CD14-positive monocyte (primary cell): ENCODE measurements around the gene ALDH3A2. TPM values are rescaled to one million over a fixed set of nuclear protein-coding genes. Genes with fewer than 3 reads are reported as not detected.

Source experiments
- DNase-seq, 3 donors: peaks; one replicate each; pipeline ENCODE4 v3.0.0-alpha.2; 2011 to 2022
- H2AFZ ChIP-seq: 2 replicates; pipeline ENCODE4 v1.6.0; 2012; ENCODE audit warnings: mild to moderate bottlenecking, low read depth, low read length, inconsistent platforms; ENCODE audit not compliant: insufficient read depth, poor library complexity, severe bottlenecking
- H3K27ac ChIP-seq, 2 donors: 1 replicate in 1 of 2; 2 replicates in 1 of 2; pipeline ENCODE4 v1.5.1; 2012 to 2013; ENCODE audit warnings: low read length in 2 of 2, control low read depth in 1 of 2, inconsistent platforms in 1 of 2, low read depth in 1 of 2, mild to moderate bottlenecking in 1 of 2
- H3K27me3 ChIP-seq, 2 donors: one replicate each; pipeline versions ENCODE4 v1.6.0 to v1.6.1; 2011 to 2013; ENCODE audit warnings: low read length in 2 of 2; ENCODE audit not compliant: control insufficient read depth in 2 of 2, insufficient read depth in 2 of 2
- H3K36me3 ChIP-seq, 2 donors: replicated peaks in 1 of 2; 1 replicate in 1 of 2; 2 replicates in 1 of 2; pipeline versions ENCODE4 v1.5.1 to v1.6.1; 2012 to 2013; ENCODE audit warnings: low read length in 2 of 2, control low read depth in 1 of 2, inconsistent platforms in 1 of 2, mild to moderate bottlenecking in 1 of 2; ENCODE audit not compliant: insufficient read depth in 2 of 2, control insufficient read depth in 1 of 2
- H3K4me1 ChIP-seq, 2 donors: 1 replicate in 1 of 2; 2 replicates in 1 of 2; pipeline versions ENCODE4 v1.5.1 to v1.6.1; 2012 to 2013; ENCODE audit warnings: low read length in 2 of 2, control low read depth in 1 of 2, inconsistent platforms in 1 of 2, mild to moderate bottlenecking in 1 of 2, moderate library complexity in 1 of 2; ENCODE audit not compliant: insufficient read depth in 2 of 2, control insufficient read depth in 1 of 2
- H3K4me2 ChIP-seq: replicated peaks from 2 replicates; pipeline ENCODE3; 2012; ENCODE audit warnings: low read length, moderate library complexity, mild to moderate bottlenecking; ENCODE audit not compliant: poor library complexity, severe bottlenecking; ENCODE audit errors: extremely low read depth
- H3K4me3 ChIP-seq, 3 experiments: fragments of 200-600 bp in 1 of 3; sonication (generic) in 1 of 3; replicated peaks in 1 of 3; 1 replicate in 2 of 3; 2 replicates in 1 of 3; pipeline ENCODE4 v1.5.1; 2011 to 2013; ENCODE audit warnings: low read length in 3 of 3, mild to moderate bottlenecking in 3 of 3, control low read depth in 2 of 3, low read depth in 2 of 3, inconsistent platforms in 1 of 3, moderate library complexity in 1 of 3
- H3K79me2 ChIP-seq: 2 replicates; pipeline ENCODE4 v1.6.0; 2012; ENCODE audit warnings: mild to moderate bottlenecking, control low read depth, inconsistent platforms, low read length, moderate library complexity; ENCODE audit not compliant: insufficient read depth
- H3K9ac ChIP-seq: 2 replicates; pipeline ENCODE4 v1.6.0; 2017; ENCODE audit warnings: low read length, mild to moderate bottlenecking; ENCODE audit not compliant: insufficient read depth, poor library complexity, severe bottlenecking
- H3K9me3 ChIP-seq, 2 donors: replicated peaks in 1 of 2; 1 replicate in 1 of 2; 2 replicates in 1 of 2; pipeline versions ENCODE4 v1.5.1 to v1.6.1; 2012 to 2013; ENCODE audit warnings: low read length in 2 of 2, control low read depth in 1 of 2; ENCODE audit not compliant: control insufficient read depth in 1 of 2, insufficient read depth in 1 of 2
- H4K20me1 ChIP-seq: 2 replicates; pipeline ENCODE4 v1.6.0; 2012; ENCODE audit warnings: mild to moderate bottlenecking, low read length, control low read depth, moderate library complexity; ENCODE audit not compliant: insufficient read depth
- H3K27ac Mint-ChIP-seq, 7 donors: one replicate each; pipeline ENCODE4 v1.8.0; 2020; ENCODE audit warnings: mild to moderate bottlenecking in 7 of 7, mixed read lengths in 7 of 7, moderate library complexity in 6 of 7, inconsistent platforms in 2 of 7
- H3K27me3 Mint-ChIP-seq, 3 donors: one replicate each; pipeline ENCODE4 v1.8.0; 2021 to 2022; ENCODE audit warnings: low read depth in 3 of 3, mild to moderate bottlenecking in 3 of 3, mixed read lengths in 3 of 3, moderate library complexity in 3 of 3, inconsistent platforms in 1 of 3
- H3K36me3 Mint-ChIP-seq, 2 donors: one replicate each; pipeline ENCODE4 v1.8.0; 2020; ENCODE audit warnings: mixed read lengths in 2 of 2, inconsistent platforms in 1 of 2, mild to moderate bottlenecking in 1 of 2
- H3K4me1 Mint-ChIP-seq: one replicate; pipeline ENCODE4 v1.8.0; 2020; ENCODE audit warnings: mild to moderate bottlenecking, mixed read lengths
- H3K4me3 Mint-ChIP-seq, 2 donors: one replicate each; pipeline ENCODE4 v1.8.0; 2020; ENCODE audit warnings: mild to moderate bottlenecking in 2 of 2, mixed read lengths in 2 of 2, moderate library complexity in 1 of 2
- H3K9me3 Mint-ChIP-seq, 7 donors: one replicate each; pipeline ENCODE4 v1.8.0; 2020 to 2022; ENCODE audit warnings: mixed read lengths in 7 of 7, mild to moderate bottlenecking in 6 of 7, moderate library complexity in 6 of 7, inconsistent platforms in 2 of 7
- CTCF ChIP-seq: fragments of 200-600 bp; IDR thresholded peaks from one replicate; pipeline ENCODE4 v1.8.0; 2022; ENCODE audit warnings: antibody characterized with exemption, mild to moderate bottlenecking
- WGBS: methylation state at CpG from one replicate; pipeline ENCODE4 v1.1.5; 2013; ENCODE audit warnings: missing lambda C conversion rate; ENCODE audit not compliant: insufficient coverage; 5-methylcytosine and 5-hydroxymethylcytosine counted together
- intact Hi-C, 2 donors: fragments of 100-400 bp; cut with micrococcal nuclease; formaldehyde crosslinking; loops; one replicate each; pipeline versions ENCODE4 v1.15.0 to v1.15.1; 2023
- polyA plus RNA-seq, 3 donors: library from polyadenylated mRNA; depleted of rRNA in 1 of 3; unstranded in 2 of 3; stranded (reverse) in 1 of 3; fragments of 300-500 nt in 2 of 3; fragments of >200 nt in 1 of 3; fragmentation: Illumina TruSeq in 2 of 3; gene quantifications; 1 replicate in 2 of 3; 2 replicates in 1 of 3; pipeline ENCODE4 v1.2.3, GENCODE V29; 2012 to 2021

ALDH3A2 gene
- polyA plus RNA-seq, 3 donors = 22.5 to 58.0 (median 50.3) TPM

GRCh38 chr17:19705201-19705600, 56.6 kb downstream of the ALDH3A2 start:
- H2AFZ ChIP-seq = no peak overlapping the region
- H3K9me3 ChIP-seq = no peaks in the 10 kb centered on the region
- no peak for DNase-seq
- no peak for TF ChIP-seq CTCF
- Mint-ChIP-seq H3K27me3 (no peaks in the 10 kb centered on the region), H3K9me3 (no peaks in the 10 kb centered on the region), H3K27ac (no peak overlapping the region), H3K36me3 (no peaks in the 10 kb centered on the region), H3K4me1 (peaks cover 13% of the 10 kb centered on the region), H3K4me3 (no peak overlapping the region)
- 94% methylated on average over 7 of the region's 13 CpGs for WGBS
- H3K36me3 ChIP-seq = no peaks in the 10 kb centered on the region
- no peak overlapping the region for H3K4me2 ChIP-seq
- no peaks in the 10 kb centered on the region for H3K79me2 ChIP-seq
- no peaks in the 10 kb centered on the region for H3K27me3 ChIP-seq
- intact Hi-C loops = no loop called here
- no peak overlapping the region for H3K4me3 ChIP-seq
- H3K4me1 ChIP-seq = peaks cover 8% of the 10 kb centered on the region in 2 donors
- H3K27ac ChIP-seq = no peak overlapping the region
- no peaks in the 10 kb centered on the region for H4K20me1 ChIP-seq
- H3K9ac ChIP-seq = no peak overlapping the region

- Histone ChIP-seq H3K36me3 (no peaks in the 10 kb centered on the region), H3K4me3 (no peak overlapping the region), H2AFZ (no peak overlapping the region), H3K27ac (no peak overlapping the region), H3K79me2 (no peaks in the 10 kb centered on the region), H3K27me3 (no peaks in the 10 kb centered on the region), H3K9ac (no peak overlapping the region), H4K20me1 (no peaks in the 10 kb centered on the region), H3K4me1 (peaks cover 8% of the 10 kb centered on the region in 2 donors), H3K4me2 (no peak overlapping the region), H3K9me3 (no peaks in the 10 kb centered on the region)
- Mint-ChIP-seq H3K9me3 (no peaks in the 10 kb centered on the region), H3K4me3 (no peak overlapping the region), H3K4me1 (peaks cover 13% of the 10 kb centered on the region), H3K36me3 (no peaks in the 10 kb centered on the region), H3K27me3 (no peaks in the 10 kb centered on the region), H3K27ac (peak overlapping the region in 2 of 7 donors; percentile 25 to 77)
- intact Hi-C loops = no loop called here
- WGBS = 95% methylated on average over 21 of the region's 22 CpGs
- TF ChIP-seq CTCF = no peak
- no peak for DNase-seq
Measured at GRCh38 chr17:19705771-19706770, 57.5 kb downstream of the ALDH3A2 start.
